WTC11 (cell line): Measurements from ENCODE around the gene PARP4. TPM values are rescaled to one million over a fixed set of nuclear protein-coding genes. Genes with fewer than 3 reads are reported as not detected.

ENCODE experiments used
- ATAC-seq: fragments of 200-7000 bp; cut with Tn5 transposase; 2 replicates; pipeline ENCODE4 v1.10.0; 2021; ENCODE audit warnings: mild to moderate bottlenecking, moderate library complexity
- CTCF ChIA-PET: fragments of 300-600 bp; sonication (Branson Sonifier 250); formaldehyde crosslinking; loops from one replicate; lab custom pipeline; 2021; ENCODE audit warnings: antibody characterized with exemption; lab: Charles Lee
- POLR2A ChIA-PET: fragments of 350-600 bp; sonication (Branson Sonifier 250); formaldehyde crosslinking; loops from one replicate; lab custom pipeline; 2021; ENCODE audit warnings: antibody characterized with exemption; lab: Charles Lee
- DNase-seq: peaks from one replicate; pipeline ENCODE4 v3.0.0; 2021; ENCODE audit warnings: low spot score
- H3K27ac Mint-ChIP-seq: 2 replicates; pipeline ENCODE4 v1.8.0; 2021; ENCODE audit warnings: mixed read lengths
- H3K27me3 Mint-ChIP-seq: 2 replicates; pipeline ENCODE4 v1.8.0; 2021; ENCODE audit warnings: low read depth, mild to moderate bottlenecking, moderate library complexity, mixed read lengths
- H3K36me3 Mint-ChIP-seq: 2 replicates; pipeline ENCODE4 v1.8.0; 2021; ENCODE audit warnings: mixed read lengths
- H3K4me1 Mint-ChIP-seq: 2 replicates; pipeline ENCODE4 v1.8.0; 2022; ENCODE audit warnings: mixed read lengths
- H3K4me3 Mint-ChIP-seq: 2 replicates; pipeline ENCODE4 v1.8.0; 2021; ENCODE audit warnings: mild to moderate bottlenecking, moderate library complexity, mixed read lengths
- H3K9me3 Mint-ChIP-seq: 2 replicates; pipeline ENCODE4 v1.8.0; 2021; ENCODE audit warnings: mixed read lengths
- CBFB ChIP-seq: sonication (generic); formaldehyde crosslinking; IDR thresholded peaks from 2 replicates; pipeline ENCODE4 v1.8.1; 2022; ENCODE audit warnings: mild to moderate bottlenecking, low read depth, missing genetic modification reagents
- FOXJ3 ChIP-seq: sonication (generic); formaldehyde crosslinking; IDR thresholded peaks from 2 replicates; pipeline ENCODE4 v1.9.0; 2021; ENCODE audit warnings: missing genetic modification reagents, mild to moderate bottlenecking, borderline replicate concordance
- FOXK1 ChIP-seq: sonication (generic); formaldehyde crosslinking; IDR thresholded peaks from 2 replicates; pipeline ENCODE4 v1.8.0; 2022; ENCODE audit warnings: mild to moderate bottlenecking, moderate library complexity, missing genetic modification reagents
- NFATC4 ChIP-seq: fragments of 250-450 bp; sonication (Bioruptor Pico); IDR thresholded peaks from 2 replicates; pipeline ENCODE4 v1.9.0; 2021; ENCODE audit warnings: mild to moderate bottlenecking
- NR3C1 ChIP-seq: sonication (generic); formaldehyde crosslinking; conservative IDR thresholded peaks from 2 replicates; pipeline ENCODE4 v1.8.1; 2023; ENCODE audit warnings: low read depth, mild to moderate bottlenecking, missing genetic modification reagents
- OVOL2 ChIP-seq: fragments of 250-450 bp; sonication (Bioruptor Pico); IDR thresholded peaks from 2 replicates; pipeline ENCODE4 v1.9.0; 2021; ENCODE audit warnings: mild to moderate bottlenecking, borderline replicate concordance
- SMAD4 ChIP-seq: sonication (generic); formaldehyde crosslinking; IDR thresholded peaks from 2 replicates; pipeline ENCODE4 v1.8.0; 2022; ENCODE audit warnings: mild to moderate bottlenecking, missing genetic modification reagents
- TEAD1 ChIP-seq: sonication (generic); formaldehyde crosslinking; IDR thresholded peaks from 2 replicates; pipeline ENCODE4 v1.8.0; 2022; ENCODE audit warnings: mild to moderate bottlenecking, missing genetic modification reagents
- ZNF416 ChIP-seq: fragments of 250-450 bp; sonication (Bioruptor Pico); IDR thresholded peaks from 2 replicates; pipeline ENCODE4 v1.9.0; 2021; ENCODE audit warnings: mild to moderate bottlenecking, inconsistent platforms
- ZNF423 ChIP-seq: fragments of 250-450 bp; sonication (Bioruptor Pico); IDR thresholded peaks from 2 replicates; pipeline ENCODE4 v2.1.2; 2022; ENCODE audit warnings: mild to moderate bottlenecking, moderate library complexity
- total RNA-seq: library from RNA; stranded (reverse); gene quantifications from 3 replicates; pipeline ENCODE4 v1.2.3, GENCODE V29; 2021
- TF ChIP-seq, protein P1 (sequence below): sonication (generic); formaldehyde crosslinking; IDR thresholded peaks from 2 replicates; pipeline ENCODE4 v1.8.1; 2023; ENCODE audit warnings: mild to moderate bottlenecking, missing genetic modification reagents, moderate library complexity
- TF ChIP-seq, protein P2 (sequence below): fragments of 250-450 bp; sonication (Bioruptor Pico); IDR thresholded peaks from 2 replicates; pipeline ENCODE4 v1.9.0; 2021; ENCODE audit warnings: moderate library complexity, mild to moderate bottlenecking, inconsistent platforms, borderline replicate concordance
- TF ChIP-seq, protein P3 (sequence below): sonication (generic); formaldehyde crosslinking; IDR thresholded peaks from 2 replicates; pipeline ENCODE4 v1.8.1; 2022; ENCODE audit warnings: missing genetic modification reagents, borderline replicate concordance
- TF ChIP-seq, protein P4 (sequence below): sonication (generic); formaldehyde crosslinking; conservative IDR thresholded peaks from 2 replicates; pipeline ENCODE4 v1.8.1; 2023; ENCODE audit warnings: mild to moderate bottlenecking, low read depth, missing genetic modification reagents, moderate library complexity
- TF ChIP-seq, protein P5 (sequence below): fragments of 250-450 bp; sonication (Bioruptor Pico); IDR thresholded peaks from 2 replicates; pipeline ENCODE4 v1.9.0; 2021; ENCODE audit warnings: mild to moderate bottlenecking
- TF ChIP-seq, protein P6 (sequence below): sonication (generic); formaldehyde crosslinking; IDR thresholded peaks from 2 replicates; pipeline ENCODE4 v1.8.0; 2022; ENCODE audit warnings: mild to moderate bottlenecking, missing genetic modification reagents
- TF ChIP-seq, protein P7 (sequence below): sonication (generic); formaldehyde crosslinking; IDR thresholded peaks from 2 replicates; pipeline ENCODE4 v1.8.1; 2022; ENCODE audit warnings: low read depth, mild to moderate bottlenecking, moderate library complexity, missing genetic modification reagents, borderline replicate concordance
- TF ChIP-seq, protein P8 (sequence below): sonication (generic); formaldehyde crosslinking; IDR thresholded peaks from 2 replicates; pipeline ENCODE4 v1.8.0; 2023; ENCODE audit warnings: missing genetic modification reagents, mild to moderate bottlenecking, borderline replicate concordance

The PARP4 gene
- total RNA-seq, 1 experiment from 2014 or later = 30.7 TPM

DNA sequence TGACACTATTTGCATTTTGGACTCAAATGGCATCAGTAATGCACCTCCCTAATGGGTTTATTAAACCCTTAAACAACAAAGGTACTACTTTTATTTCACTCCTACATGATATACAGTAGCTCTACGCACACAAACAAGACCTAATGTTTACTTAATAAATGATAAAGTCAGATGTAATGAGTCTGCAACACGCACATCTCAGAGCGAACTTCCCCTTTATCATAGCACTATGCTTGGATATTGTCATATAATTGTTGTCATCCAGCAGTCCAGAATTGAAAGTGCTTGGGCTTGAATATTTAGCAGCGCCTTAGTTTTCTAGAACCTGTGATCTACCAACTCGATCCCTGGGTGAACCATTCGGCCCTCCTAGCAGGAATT lies 772 bp downstream of the PARP4 start:
- H3K4me3 Mint-ChIP-seq = peak overlapping the region; percentile 83
- 0 out of 2 replicates have a peak, but pooled peaks cover 2% of the 10 kb centered on the region for H3K36me3 Mint-ChIP-seq
- peaks cover 4% of the 10 kb centered on the region; the same call in 1 of the 2 replicates for H3K9me3 Mint-ChIP-seq
- no peak for TF ChIP-seq FOXJ3 (CRISPR knock-in tag)
- TF ChIP-seq, protein P1, sequence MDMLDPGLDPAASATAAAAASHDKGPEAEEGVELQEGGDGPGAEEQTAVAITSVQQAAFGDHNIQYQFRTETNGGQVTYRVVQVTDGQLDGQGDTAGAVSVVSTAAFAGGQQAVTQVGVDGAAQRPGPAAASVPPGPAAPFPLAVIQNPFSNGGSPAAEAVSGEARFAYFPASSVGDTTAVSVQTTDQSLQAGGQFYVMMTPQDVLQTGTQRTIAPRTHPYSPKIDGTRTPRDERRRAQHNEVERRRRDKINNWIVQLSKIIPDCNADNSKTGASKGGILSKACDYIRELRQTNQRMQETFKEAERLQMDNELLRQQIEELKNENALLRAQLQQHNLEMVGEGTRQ (CRISPR knock-in tag) = no peak
- TF ChIP-seq TEAD1 (CRISPR knock-in tag) = no peak
- TF ChIP-seq, protein P2, sequence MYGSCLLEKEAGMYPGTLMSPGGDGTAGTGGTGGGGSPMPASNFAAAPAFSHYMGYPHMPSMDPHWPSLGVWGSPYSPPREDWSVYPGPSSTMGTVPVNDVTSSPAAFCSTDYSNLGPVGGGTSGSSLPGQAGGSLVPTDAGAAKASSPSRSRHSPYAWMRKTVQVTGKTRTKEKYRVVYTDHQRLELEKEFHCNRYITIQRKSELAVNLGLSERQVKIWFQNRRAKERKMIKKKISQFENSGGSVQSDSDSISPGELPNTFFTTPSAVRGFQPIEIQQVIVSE (CRISPR knock-in tag) = no peak
- ChIA-PET CTCF (interaction anchor here (0.7 kb wide), 1 partner anchor 30 kb away, joined by 3 read pairs; no protein-coding TSS in a partner anchor), POLR2A (no interaction called here)
- H3K27me3 Mint-ChIP-seq = peaks cover 3% of the 10 kb centered on the region; the same call in 1 of the 2 replicates
- ATAC-seq = no peak
- no peak for DNase-seq
- peaks cover 20% of the 10 kb centered on the region for H3K4me1 Mint-ChIP-seq
- H3K27ac Mint-ChIP-seq = peak overlapping the region; percentile 57

DNA sequence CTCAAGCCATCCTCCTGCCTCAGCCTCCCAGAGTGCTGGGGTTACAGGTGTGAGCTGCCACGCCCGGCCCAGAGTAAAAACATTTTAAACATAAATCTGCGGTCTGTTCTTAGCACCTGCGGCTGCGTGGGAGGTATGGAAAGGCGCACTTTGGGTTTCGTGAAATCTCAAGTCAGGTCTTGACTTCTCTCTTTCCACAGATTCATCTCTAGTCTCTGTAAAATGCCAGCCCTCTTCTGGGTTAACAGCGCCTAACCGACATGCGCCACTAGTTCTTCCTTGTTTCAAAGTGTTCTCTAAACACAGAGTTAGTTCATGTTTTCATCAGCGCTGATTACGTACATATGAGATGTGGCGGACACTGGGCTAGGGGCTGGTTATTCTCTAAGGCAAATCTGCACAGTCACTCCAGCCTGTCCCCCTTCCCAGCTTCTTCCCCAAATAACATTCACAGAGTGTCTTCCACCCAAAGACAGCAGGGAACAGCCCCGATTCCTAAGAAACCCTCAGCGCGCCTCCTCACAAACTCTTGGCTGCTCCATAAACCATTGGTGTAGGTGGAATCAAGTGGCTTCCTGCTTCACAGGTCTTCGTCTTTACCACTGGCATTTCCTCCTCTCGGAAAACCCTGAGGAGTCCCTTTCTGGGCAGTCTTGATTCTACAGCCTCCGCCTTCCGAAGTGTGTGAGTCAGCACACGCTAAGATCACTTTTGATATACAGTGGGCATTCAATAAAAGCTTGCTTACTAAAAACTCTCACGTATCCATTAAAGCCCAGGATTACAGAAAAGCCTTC lies 1.4 kb downstream of the PARP4 start:
- ATAC-seq (peak; percentile 18; the same call in 1 of the 2 replicates), DNase-seq (no peak)
- Mint-ChIP-seq H3K27me3 (peaks cover 3% of the 10 kb centered on the region; the same call in 1 of the 2 replicates), H3K9me3 (peaks cover 4% of the 10 kb centered on the region; the same call in 1 of the 2 replicates), H3K36me3 (0 out of 2 replicates have a peak, but pooled peaks cover 2% of the 10 kb centered on the region), H3K4me3 (peak overlapping the region; percentile 83), H3K4me1 (peaks cover 20% of the 10 kb centered on the region), H3K27ac (peak overlapping the region; percentile 57; the same call in 1 of the 2 replicates)
- ChIA-PET POLR2A (interaction anchor here (0.6 kb wide), 1 partner anchor 200 kb away, joined by 4 read pairs; no protein-coding TSS in a partner anchor), CTCF (no interaction called here)
- TF ChIP-seq OVOL2 (CRISPR knock-in tag) (no peak), NR3C1 (CRISPR knock-in tag) (no peak), ZNF423 (no peak), FOXK1 (CRISPR knock-in tag) (no peak), SMAD4 (CRISPR knock-in tag) (no peak), ZNF416 (CRISPR knock-in tag) (no peak), CBFB (CRISPR knock-in tag) (no peak), NFATC4 (no peak)
- TF ChIP-seq, protein P3, sequence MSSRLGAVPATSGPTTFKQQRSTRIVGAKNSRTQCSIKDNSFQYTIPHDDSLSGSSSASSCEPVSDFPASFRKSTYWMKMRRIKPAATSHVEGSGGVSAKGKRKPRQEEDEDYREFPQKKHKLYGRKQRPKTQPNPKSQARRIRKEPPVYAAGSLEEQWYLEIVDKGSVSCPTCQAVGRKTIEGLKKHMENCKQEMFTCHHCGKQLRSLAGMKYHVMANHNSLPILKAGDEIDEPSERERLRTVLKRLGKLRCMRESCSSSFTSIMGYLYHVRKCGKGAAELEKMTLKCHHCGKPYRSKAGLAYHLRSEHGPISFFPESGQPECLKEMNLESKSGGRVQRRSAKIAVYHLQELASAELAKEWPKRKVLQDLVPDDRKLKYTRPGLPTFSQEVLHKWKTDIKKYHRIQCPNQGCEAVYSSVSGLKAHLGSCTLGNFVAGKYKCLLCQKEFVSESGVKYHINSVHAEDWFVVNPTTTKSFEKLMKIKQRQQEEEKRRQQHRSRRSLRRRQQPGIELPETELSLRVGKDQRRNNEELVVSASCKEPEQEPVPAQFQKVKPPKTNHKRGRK (CRISPR knock-in tag) = no peak
- TF ChIP-seq, protein P4, sequence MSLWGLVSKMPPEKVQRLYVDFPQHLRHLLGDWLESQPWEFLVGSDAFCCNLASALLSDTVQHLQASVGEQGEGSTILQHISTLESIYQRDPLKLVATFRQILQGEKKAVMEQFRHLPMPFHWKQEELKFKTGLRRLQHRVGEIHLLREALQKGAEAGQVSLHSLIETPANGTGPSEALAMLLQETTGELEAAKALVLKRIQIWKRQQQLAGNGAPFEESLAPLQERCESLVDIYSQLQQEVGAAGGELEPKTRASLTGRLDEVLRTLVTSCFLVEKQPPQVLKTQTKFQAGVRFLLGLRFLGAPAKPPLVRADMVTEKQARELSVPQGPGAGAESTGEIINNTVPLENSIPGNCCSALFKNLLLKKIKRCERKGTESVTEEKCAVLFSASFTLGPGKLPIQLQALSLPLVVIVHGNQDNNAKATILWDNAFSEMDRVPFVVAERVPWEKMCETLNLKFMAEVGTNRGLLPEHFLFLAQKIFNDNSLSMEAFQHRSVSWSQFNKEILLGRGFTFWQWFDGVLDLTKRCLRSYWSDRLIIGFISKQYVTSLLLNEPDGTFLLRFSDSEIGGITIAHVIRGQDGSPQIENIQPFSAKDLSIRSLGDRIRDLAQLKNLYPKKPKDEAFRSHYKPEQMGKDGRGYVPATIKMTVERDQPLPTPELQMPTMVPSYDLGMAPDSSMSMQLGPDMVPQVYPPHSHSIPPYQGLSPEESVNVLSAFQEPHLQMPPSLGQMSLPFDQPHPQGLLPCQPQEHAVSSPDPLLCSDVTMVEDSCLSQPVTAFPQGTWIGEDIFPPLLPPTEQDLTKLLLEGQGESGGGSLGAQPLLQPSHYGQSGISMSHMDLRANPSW (CRISPR knock-in tag) = no peak
- TF ChIP-seq, protein P5, sequence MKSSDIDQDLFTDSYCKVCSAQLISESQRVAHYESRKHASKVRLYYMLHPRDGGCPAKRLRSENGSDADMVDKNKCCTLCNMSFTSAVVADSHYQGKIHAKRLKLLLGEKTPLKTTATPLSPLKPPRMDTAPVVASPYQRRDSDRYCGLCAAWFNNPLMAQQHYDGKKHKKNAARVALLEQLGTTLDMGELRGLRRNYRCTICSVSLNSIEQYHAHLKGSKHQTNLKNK (CRISPR knock-in tag) = no peak
- TF ChIP-seq, protein P6, sequence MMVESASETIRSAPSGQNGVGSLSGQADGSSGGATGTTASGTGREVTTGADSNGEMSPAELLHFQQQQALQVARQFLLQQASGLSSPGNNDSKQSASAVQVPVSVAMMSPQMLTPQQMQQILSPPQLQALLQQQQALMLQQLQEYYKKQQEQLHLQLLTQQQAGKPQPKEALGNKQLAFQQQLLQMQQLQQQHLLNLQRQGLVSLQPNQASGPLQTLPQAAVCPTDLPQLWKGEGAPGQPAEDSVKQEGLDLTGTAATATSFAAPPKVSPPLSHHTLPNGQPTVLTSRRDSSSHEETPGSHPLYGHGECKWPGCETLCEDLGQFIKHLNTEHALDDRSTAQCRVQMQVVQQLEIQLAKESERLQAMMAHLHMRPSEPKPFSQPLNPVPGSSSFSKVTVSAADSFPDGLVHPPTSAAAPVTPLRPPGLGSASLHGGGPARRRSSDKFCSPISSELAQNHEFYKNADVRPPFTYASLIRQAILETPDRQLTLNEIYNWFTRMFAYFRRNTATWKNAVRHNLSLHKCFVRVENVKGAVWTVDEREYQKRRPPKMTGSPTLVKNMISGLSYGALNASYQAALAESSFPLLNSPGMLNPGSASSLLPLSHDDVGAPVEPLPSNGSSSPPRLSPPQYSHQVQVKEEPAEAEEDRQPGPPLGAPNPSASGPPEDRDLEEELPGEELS (CRISPR knock-in tag) = no peak
- TF ChIP-seq, protein P7, sequence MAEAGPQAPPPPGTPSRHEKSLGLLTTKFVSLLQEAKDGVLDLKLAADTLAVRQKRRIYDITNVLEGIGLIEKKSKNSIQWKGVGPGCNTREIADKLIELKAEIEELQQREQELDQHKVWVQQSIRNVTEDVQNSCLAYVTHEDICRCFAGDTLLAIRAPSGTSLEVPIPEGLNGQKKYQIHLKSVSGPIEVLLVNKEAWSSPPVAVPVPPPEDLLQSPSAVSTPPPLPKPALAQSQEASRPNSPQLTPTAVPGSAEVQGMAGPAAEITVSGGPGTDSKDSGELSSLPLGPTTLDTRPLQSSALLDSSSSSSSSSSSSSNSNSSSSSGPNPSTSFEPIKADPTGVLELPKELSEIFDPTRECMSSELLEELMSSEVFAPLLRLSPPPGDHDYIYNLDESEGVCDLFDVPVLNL = no peak
- TF ChIP-seq, protein P8, sequence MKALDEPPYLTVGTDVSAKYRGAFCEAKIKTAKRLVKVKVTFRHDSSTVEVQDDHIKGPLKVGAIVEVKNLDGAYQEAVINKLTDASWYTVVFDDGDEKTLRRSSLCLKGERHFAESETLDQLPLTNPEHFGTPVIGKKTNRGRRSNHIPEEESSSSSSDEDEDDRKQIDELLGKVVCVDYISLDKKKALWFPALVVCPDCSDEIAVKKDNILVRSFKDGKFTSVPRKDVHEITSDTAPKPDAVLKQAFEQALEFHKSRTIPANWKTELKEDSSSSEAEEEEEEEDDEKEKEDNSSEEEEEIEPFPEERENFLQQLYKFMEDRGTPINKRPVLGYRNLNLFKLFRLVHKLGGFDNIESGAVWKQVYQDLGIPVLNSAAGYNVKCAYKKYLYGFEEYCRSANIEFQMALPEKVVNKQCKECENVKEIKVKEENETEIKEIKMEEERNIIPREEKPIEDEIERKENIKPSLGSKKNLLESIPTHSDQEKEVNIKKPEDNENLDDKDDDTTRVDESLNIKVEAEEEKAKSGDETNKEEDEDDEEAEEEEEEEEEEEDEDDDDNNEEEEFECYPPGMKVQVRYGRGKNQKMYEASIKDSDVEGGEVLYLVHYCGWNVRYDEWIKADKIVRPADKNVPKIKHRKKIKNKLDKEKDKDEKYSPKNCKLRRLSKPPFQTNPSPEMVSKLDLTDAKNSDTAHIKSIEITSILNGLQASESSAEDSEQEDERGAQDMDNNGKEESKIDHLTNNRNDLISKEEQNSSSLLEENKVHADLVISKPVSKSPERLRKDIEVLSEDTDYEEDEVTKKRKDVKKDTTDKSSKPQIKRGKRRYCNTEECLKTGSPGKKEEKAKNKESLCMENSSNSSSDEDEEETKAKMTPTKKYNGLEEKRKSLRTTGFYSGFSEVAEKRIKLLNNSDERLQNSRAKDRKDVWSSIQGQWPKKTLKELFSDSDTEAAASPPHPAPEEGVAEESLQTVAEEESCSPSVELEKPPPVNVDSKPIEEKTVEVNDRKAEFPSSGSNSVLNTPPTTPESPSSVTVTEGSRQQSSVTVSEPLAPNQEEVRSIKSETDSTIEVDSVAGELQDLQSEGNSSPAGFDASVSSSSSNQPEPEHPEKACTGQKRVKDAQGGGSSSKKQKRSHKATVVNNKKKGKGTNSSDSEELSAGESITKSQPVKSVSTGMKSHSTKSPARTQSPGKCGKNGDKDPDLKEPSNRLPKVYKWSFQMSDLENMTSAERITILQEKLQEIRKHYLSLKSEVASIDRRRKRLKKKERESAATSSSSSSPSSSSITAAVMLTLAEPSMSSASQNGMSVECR (CRISPR knock-in tag) = no peak
